Ramos (cell line): ENCODE measurements around the gene AMOTL2.

Experiments used
- in situ Hi-C: fragments of 300-500 bp; cut with MboI; formaldehyde crosslinking; loops from one replicate; pipeline ENCODE4 v1.14.3; 2022; ENCODE audit warnings: low sequenced_read_pairs; ENCODE audit not compliant: unreplicated experiment

AMOTL2 gene

GRCh38 chr3:134374105-134374790, at the start of gene AMOTL2:
TSS of gene AMOTL2 (minus strand) at chr3:134374447. CDS start at chr3:134371433, 3,014 bp downstream.
- in situ Hi-C loops: no loop called here

GRCh38 chr3:134423153-134423552, 48.9 kb upstream of the AMOTL2 start:
- in situ Hi-C loops: no loop called here

- in situ Hi-C loops: no loop called here
These were observed 45.7 kb upstream of the AMOTL2 start for GRCh38 chr3:134419960-134420321.

GRCh38 chr3:134419214-134419959, 45.1 kb upstream of the AMOTL2 start:
- in situ Hi-C loops: no loop called here

- in situ Hi-C loops: no loop called here
These were observed 34.8 kb upstream of the AMOTL2 start for GRCh38 chr3:134409041-134409440.

- in situ Hi-C loops: no loop called here
These were observed 33.0 kb upstream of the AMOTL2 start for GRCh38 chr3:134407239-134407625.

- in situ Hi-C loops: no loop called here
These were observed 32.3 kb upstream of the AMOTL2 start for GRCh38 chr3:134406331-134407238.

GRCh38 chr3:134404366-134404885, 30.2 kb upstream of the AMOTL2 start:
- in situ Hi-C loops: no loop called here

- in situ Hi-C loops: no loop called here
These were observed 23.5 kb upstream of the AMOTL2 start for GRCh38 chr3:134397755-134398154.

- in situ Hi-C loops: no loop called here
These were observed 20.9 kb upstream of the AMOTL2 start for GRCh38 chr3:134395103-134395502.

- in situ Hi-C loops: no loop called here
These were observed 20.1 kb upstream of the AMOTL2 start for GRCh38 chr3:134394380-134394779.

- in situ Hi-C loops: no loop called here
These were observed 18.8 kb upstream of the AMOTL2 start for GRCh38 chr3:134393074-134393473.

- in situ Hi-C loops: no loop called here
These were observed 18.2 kb upstream of the AMOTL2 start for GRCh38 chr3:134392336-134392983.

GRCh38 chr3:134389865-134390264, 15.6 kb upstream of the AMOTL2 start:
- in situ Hi-C loops: no loop called here

- in situ Hi-C loops: no loop called here
These were observed 14.7 kb upstream of the AMOTL2 start for GRCh38 chr3:134388788-134389485.

- in situ Hi-C loops: no loop called here
These were observed 14.0 kb upstream of the AMOTL2 start for GRCh38 chr3:134388292-134388691.

- in situ Hi-C loops: no loop called here
These were observed 13.0 kb upstream of the AMOTL2 start for GRCh38 chr3:134387293-134387692.

- in situ Hi-C loops: no loop called here
These were observed 10.7 kb upstream of the AMOTL2 start for GRCh38 chr3:134384963-134385362.

- in situ Hi-C loops: no loop called here
These were observed 7.7 kb upstream of the AMOTL2 start for GRCh38 chr3:134381831-134382442.
